ENCODE measurements around the gene BMP7. TPM values are rescaled to one million over a fixed set of nuclear protein-coding genes. Genes with fewer than 3 reads are reported as not detected.

BMP7 gene
- total and polyA plus RNA-seq, 2 of the 8 experiments (the other 6 are each of a cell fraction or from before 2014, with no cell fraction given), result 9.2 to 14.7 TPM

DNA sequence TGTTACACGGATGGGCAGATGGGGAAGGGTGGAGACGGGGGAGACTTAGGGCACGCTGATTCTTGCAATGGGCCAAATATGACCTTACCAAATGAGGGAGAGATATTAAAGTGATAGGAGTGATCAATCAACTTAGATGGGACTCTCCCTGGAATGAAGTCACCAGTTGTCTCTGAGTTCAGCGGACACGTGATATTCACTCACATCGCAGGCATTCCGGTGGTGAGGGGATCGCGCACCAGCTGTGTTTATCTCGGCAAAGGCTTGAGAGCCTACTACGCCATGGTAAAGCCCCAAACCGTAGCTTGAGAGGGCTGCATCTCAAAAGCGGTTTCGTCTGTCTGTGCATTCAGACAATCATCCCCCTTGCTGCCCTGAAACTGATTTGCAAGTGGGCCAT is 5.5 kb downstream of the BMP7 start:
- Histone ChIP-seq H2AK5ac (ENCODE audit: low read depth, low read length) (no peak overlapping the region), H4K8ac (ENCODE audit: extremely low read depth, insufficient read depth, low read length) (no peak overlapping the region), H2BK5ac (ENCODE audit: low read depth, low read length) (no peak overlapping the region), H3K4ac (replicated peaks; ENCODE audit: insufficient read length, low read depth, low read length) (no peak overlapping the region), H2BK20ac (ENCODE audit: low read length) (no peak overlapping the region), H3K4me2 (ENCODE audit: insufficient read depth in 1 of 2, low read depth in 2 of 2, low read length in 2 of 2) (peak overlapping the region; percentile 55 to 71), H3K79me2 (ENCODE audit: control insufficient read depth in 1 of 2, insufficient read depth in 2 of 2, low read length in 2 of 2) (no peaks in the 10 kb centered on the region; a peak in 1 of 4 replicates), H3K27me3 (replicated peaks in 1 of 4; ENCODE audit: control insufficient read depth in 3 of 4, extremely low read depth in 1 of 4, insufficient read depth in 3 of 4, low read length in 3 of 4) (peaks cover 17 to 68% (median 65%) of the 10 kb centered on the region in 4 experiments), H3K36me3 (ENCODE audit: control insufficient read depth in 2 of 4, insufficient read depth in 4 of 4, low read length in 3 of 4) (no peaks in the 10 kb centered on the region), H2AFZ (ENCODE audit: low read length) (no peak overlapping the region), H3K18ac (ENCODE audit: extremely low read depth, low read length) (no peak overlapping the region; the same call in 1 of the 2 replicates), H4K5ac (ENCODE audit: insufficient read length, low read depth, low read length) (no peak overlapping the region), H4K91ac (replicated peaks; ENCODE audit: insufficient read length, low read length) (no peak overlapping the region), H3K23ac (ENCODE audit: insufficient read length) (no peak overlapping the region), H3K9me3 (ENCODE audit: insufficient read depth in 2 of 2, low read depth in 1 of 2, low read length in 1 of 2) (no peaks in the 10 kb centered on the region), H4K20me1 (replicated peaks in 1 of 2; ENCODE audit: control insufficient read depth in 1 of 2, insufficient read depth in 2 of 2, low read length in 2 of 2) (peaks cover 3 to 12% of the 10 kb centered on the region in 2 experiments), H3K79me1 (ENCODE audit: low read depth, low read length) (no peaks in the 10 kb centered on the region), H2BK120ac (replicated peaks; ENCODE audit: low read depth, low read length) (no peak overlapping the region), H3K23me2 (ENCODE audit: low read depth, low read length) (peaks cover 16% of the 10 kb centered on the region; the same call in 1 of the 2 replicates), H3K27ac (ENCODE audit: low read depth, low read length) (no peak overlapping the region), H2BK15ac (ENCODE audit: low read length) (no peak overlapping the region; the same call in 1 of the 2 replicates), H2BK12ac (ENCODE audit: low read depth, low read length) (peak overlapping the region; percentile 54), H3K56ac (replicated peaks; ENCODE audit: insufficient read length, low read depth, low read length) (no peak overlapping the region), H3K4me3 (ENCODE audit: extremely low read depth in 1 of 4, insufficient read depth in 2 of 4, low read depth in 3 of 4, low read length in 4 of 4) (peak overlapping the region in 1 of 4 experiments; percentile 37; a peak in 2 of 8 replicates), H3K4me1 (replicated peaks in 1 of 4; ENCODE audit: control insufficient read depth in 3 of 4, insufficient read depth in 4 of 4, low read length in 3 of 4) (peaks cover 31 to 52% (median 39%) of the 10 kb centered on the region in 4 experiments), H3K14ac (ENCODE audit: insufficient read length) (no peak overlapping the region), H3K9ac (replicated peaks in 1 of 4; ENCODE audit: extremely low read depth in 1 of 4, low read depth in 3 of 4, low read length in 3 of 4) (no peak overlapping the region)
- 56% methylated on average over 14 of the region's 14 CpGs; no CpG with 5 or more reads in 1 of the 2 experiments for WGBS, 2 experiments (ENCODE audit: extremely low coverage in 1 of 2, insufficient coverage in 1 of 2, insufficient read length in 1 of 2, insufficient replicate concordance in 2 of 2, low coverage in 1 of 2, low lambda C conversion rate in 2 of 2, missing lambda C conversion rate in 1 of 2)
- ChIA-PET CTCF (ENCODE audit: partially characterized antibody) (interaction anchor here (0.9 to 4.3 kb wide), 7 partner anchors 8 to 163 kb away, joined by 3 to 33 read pairs (median 3); no protein-coding TSS in a partner anchor), POLR2A (ENCODE audit: partially characterized antibody) (interaction anchor here (0.9 kb wide), 1 partner anchor 9 kb away, joined by 5 read pairs; no protein-coding TSS in a partner anchor)
- TF ChIP-seq TEAD4 (IDR thresholded peaks at IDR 0.05; ENCODE audit: low read depth, low read length) (peak; percentile 73), TCF12 (IDR thresholded peaks at IDR 0.05; ENCODE audit: low read depth, low read length) (no peak)
- TF ChIP-seq, protein P1, sequence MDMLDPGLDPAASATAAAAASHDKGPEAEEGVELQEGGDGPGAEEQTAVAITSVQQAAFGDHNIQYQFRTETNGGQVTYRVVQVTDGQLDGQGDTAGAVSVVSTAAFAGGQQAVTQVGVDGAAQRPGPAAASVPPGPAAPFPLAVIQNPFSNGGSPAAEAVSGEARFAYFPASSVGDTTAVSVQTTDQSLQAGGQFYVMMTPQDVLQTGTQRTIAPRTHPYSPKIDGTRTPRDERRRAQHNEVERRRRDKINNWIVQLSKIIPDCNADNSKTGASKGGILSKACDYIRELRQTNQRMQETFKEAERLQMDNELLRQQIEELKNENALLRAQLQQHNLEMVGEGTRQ (IDR thresholded peaks at IDR 0.05; ENCODE audit: low read length), result peak; percentile 36
- no peak for DNase-seq (ENCODE audit: low read depth in 1 of 2, low spot score in 2 of 2)
- peak; percentile 66 for FAIRE-seq

Data from H1 (cell line).